Right ventricle myocardium superior (tissue), 1 donor: ENCODE measurements around the gene GNAT1. TPM values are rescaled to one million over a fixed set of nuclear protein-coding genes. Genes with fewer than 3 reads are reported as not detected.

Experiments used
- ATAC-seq: fragments of 200-7000 bp; cut with Tn5 transposase; one replicate; pipeline ENCODE4 v1.9.1; 2020; ENCODE audit warnings: mild to moderate bottlenecking; ENCODE audit not compliant: poor library complexity
- DNase-seq: peaks from one replicate; pipeline ENCODE4 v3.0.0-alpha.2; 2020
- intact Hi-C: fragments of 100-400 bp; cut with DNase I; formaldehyde crosslinking; loops from one replicate; pipeline ENCODE4 v1.11.2; 2022
- total RNA-seq: library from RNA; stranded (reverse); fragmentation: NEBNext Ultra II Directional; extraction: Animal tissue kit (Norgen Biotek cat#: 25700); gene quantifications from one replicate; pipeline ENCODE4 v1.2.1, GENCODE V29; 2021
- donor health status: DM: no; HTN: yes; CAD: no; lungs with severe emphysema.

Gene GNAT1
- total RNA-seq, 1 donor from 2014 or later = not detected

DNA sequence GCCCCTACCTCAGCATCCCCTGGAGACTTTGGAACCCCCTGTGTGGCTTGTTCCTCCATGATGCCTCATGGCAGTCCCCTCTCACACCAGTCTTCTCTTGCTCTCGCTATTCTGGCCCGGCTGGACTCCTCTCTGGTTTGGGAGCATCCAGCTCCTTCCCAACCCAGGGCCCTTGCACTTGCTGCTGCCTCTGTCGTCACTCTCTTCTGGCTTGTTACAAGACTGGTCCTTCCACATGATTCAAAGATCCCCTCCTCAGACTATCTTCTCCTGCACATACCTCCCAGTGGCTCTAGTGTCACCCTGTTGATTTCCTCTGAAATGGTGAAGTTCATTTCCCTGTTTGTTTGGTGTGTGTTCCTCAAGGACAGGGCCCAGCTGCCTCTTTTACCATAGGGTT, 38.1 kb downstream of the GNAT1 start:
- intact Hi-C loops = no loop called here

DNA sequence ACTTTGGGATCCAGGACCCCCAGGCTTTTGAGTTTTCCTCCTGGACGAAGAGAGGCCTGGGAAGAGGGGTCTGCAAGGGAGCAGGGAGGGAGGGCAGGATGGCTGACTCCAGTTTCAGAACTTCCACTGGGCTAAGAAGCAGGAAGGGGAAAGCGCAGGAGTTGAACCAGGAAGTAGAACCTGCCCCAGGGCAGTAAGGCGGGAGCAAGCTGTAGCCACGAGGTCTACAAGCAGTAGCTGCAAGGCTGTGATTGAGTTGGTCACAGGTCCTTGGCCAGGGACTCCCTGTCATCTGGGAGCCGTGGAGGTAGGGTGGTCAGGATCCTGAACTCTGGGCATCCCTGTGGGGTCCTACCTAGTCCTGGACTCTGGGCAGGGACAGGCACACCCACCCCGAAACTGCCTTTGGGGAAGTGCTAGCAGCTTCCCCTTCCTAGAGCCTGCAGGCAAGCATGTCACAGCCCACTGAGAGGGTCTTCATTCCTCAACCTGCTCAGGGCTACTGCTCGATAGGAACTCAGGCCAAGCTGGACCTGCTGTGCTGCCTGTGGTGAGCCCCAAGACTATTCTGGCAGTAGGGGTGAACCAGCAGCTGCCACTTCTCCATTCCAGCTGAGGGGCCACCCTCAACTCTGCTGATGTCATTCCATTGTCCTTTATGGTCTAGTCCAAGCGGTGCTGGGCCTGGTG, 38.8 kb downstream of the GNAT1 start:
- no peak for ATAC-seq
- intact Hi-C loops = loop anchor here (2.0 kb wide), 1 partner anchor 41 kb away; no protein-coding TSS in a partner anchor
- no peak for DNase-seq

More for the DNA sequence above, 38.1 kb downstream of the GNAT1 start:
- ATAC-seq (no peak), DNase-seq (no peak)

DNA sequence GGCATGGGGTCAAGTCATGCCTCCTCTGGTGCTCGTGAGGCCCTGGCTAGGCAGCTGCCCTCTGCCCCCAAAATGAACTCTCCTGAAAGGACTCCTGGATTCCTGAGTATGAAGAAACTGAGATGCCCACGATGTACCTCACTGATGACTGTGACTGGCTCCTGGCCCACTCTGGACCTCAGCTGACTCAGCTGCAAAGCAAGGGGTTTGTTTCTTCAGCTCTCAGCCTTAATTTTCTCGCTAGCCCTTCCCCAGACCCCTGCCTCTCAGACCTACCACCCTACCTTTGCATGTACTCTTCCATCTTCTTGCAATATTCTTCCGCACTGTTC, 39.4 kb downstream of the GNAT1 start:
- intact Hi-C loops = loop anchor here (2.0 kb wide), 1 partner anchor 40 kb away; no protein-coding TSS in a partner anchor
- no peak for ATAC-seq

DNA sequence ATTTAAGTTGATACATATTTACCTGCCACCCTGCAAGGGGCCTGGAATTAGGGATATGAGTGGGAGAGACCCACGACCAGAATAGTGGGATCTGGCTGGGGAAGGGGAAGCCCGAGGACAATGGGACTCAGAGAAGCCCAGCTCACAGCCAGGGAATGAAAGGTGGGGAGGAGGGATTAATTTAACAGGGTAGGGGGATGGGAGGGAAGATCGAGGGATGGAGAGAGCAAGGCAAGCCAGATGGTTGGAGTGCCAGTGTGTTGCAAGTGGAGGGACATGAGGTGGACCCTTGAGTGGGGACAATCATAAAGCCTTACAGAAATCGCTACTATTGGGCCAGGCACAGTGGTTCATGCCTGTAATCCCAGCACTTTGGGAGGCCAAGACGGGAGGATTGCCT, 40.2 kb downstream of the GNAT1 start:
- ATAC-seq = no peak
- intact Hi-C loops = loop anchor here (2.0 kb wide), 1 partner anchor 39 kb away; no protein-coding TSS in a partner anchor
- no peak for DNase-seq

More for the DNA sequence above, 39.4 kb downstream of the GNAT1 start:
- DNase-seq = no peak

DNA sequence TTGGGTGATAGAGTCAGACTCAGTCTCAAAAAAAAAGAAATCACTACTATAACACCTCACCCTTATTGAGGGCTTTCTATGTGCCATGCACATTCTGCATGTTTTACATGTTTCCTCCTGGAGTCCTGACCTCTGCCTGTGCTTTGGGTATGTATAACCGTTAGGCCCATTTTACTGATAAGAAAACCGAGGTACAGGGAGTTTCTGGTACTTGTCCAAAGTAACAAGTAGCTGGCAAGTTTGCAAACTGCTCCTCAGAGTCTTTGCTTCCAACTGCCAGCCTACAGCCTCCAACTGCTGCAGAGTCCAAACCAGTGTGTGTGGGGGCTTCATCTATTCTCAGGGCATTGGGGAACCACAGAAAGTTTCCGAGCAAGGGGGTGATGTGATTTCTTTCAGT, 40.9 kb downstream of the GNAT1 start:
- ATAC-seq = no peak
- DNase-seq = no peak
- intact Hi-C loops = no loop called here

DNA sequence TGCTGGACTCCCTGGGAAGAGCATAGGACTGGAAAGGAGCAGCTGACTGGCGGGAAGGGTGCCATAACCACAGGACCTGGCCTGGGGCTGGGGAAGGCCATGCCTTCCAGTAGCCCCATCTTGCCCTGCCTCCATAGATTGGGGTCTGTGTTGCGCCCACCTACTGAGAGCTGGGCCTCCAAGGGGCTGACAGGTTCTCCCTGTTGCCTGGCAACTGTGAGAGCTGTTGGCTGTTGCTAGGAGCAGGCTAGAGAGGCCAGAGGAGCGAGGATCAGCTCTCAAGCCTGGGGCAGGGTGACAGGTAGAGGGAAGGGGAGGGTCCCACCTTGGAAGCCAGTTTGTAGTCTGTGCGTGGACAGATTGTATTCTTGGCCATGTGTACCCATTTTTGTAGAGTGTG, 41.8 kb downstream of the GNAT1 start:
- no peak for ATAC-seq
- no peak for DNase-seq
- intact Hi-C loops = no loop called here

DNA sequence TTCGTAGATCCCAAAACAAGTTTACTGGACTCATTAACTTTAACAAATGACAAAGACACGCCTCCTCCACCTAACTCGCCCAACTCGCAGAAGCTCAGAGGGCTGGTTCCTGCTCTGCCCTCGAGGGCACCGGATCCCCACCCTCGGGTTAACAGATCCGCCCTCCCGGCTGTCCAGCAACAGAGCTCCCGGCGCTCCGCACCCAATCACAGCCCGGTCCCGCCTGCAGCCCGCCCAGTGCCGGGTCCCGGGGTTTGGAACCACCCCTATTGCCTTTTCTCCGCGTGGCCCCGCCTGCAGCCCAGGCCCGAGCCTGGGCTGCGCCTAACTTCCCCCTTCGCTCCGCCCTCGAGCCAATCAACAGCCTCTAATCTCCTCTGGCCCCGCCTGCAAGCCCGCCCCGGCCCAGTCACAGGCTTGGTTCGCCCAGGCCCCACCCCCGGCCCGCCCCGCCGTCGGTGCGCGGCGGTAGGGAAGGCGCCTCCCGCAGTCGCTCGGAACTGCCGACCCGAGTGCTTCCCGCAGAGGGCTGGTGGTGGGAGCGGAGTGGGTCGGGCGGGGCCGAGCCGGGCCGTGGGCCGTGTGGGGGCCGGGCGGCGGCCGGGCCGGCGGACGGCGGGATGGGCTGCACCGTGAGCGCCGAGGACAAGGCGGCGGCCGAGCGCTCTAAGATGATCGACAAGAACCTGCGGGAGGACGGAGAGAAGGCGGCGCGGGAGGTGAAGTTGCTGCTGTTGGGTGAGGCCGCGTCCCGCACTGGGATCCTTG, 44.5 kb downstream of the GNAT1 start, which contains the start of gene GNAI2:
Gene GNAI2 (plus strand): TSS at position 489 of the 768 bp plus-strand sequence. CDS start 132 bp downstream, at position 621.
- intact Hi-C loops = no loop called here
- ATAC-seq = peak; percentile 90
- peak; percentile 99 for DNase-seq

DNA sequence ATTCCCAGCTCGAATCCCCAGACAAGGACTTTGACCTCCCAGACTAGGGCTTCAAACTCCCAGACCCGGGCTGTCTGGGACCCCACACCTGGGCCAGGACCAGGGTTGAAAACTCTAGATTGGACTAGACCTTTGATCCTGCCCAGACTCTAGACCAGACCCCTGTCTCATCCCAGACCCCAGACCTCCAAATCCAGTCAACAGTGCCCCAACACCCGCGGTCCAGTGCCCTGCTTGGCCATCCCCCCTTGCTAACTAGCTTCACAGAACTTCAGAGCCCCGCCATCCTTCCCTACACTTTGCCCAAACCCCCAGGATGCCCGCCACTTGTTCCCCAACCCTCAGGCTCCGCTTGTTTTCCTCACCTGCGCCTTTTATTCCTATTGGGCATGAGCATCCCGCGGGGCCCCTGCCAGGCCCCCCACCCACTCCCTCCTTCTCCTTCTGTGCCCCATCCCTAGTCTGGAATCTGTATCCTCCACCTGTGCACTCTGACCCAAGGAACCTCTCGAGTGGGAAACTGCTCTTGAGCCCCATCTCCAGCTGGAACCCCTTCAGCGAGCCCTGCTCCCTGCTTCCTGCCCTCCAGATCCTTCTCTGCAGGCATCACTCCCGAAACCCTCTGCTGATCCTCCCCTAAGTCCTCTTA, 45.2 kb downstream of the GNAT1 start:
- no peak for DNase-seq
- intact Hi-C loops = no loop called here
- ATAC-seq = no peak

DNA sequence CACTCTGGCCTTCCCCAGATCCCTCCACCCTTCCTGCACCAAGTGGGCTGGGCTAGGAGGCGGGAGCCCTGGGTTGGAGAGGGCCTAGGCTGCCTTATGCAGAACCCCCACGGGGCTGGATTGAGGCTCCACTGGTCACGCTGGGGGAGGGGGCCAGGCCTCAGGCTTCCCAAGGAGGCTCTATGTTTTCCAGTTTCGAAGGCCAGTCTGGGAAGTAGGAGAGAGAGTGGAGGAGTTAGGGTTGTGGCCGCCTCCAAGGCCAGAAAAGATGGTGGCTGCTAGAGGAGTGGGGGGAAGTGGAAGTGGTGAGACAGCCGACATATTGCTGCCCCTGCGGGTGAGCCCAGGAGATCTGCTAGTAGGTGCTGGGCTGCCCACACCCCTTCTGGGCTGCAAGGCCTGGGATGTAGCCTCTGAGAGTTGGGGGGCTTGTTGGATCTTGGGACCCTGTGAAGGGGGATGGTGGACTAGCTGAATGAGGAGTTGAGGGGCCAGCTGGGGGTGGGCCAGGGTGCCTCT, 45.8 kb downstream of the GNAT1 start:
- ATAC-seq (no peak), DNase-seq (peak; percentile 74)
- intact Hi-C loops = no loop called here

DNA sequence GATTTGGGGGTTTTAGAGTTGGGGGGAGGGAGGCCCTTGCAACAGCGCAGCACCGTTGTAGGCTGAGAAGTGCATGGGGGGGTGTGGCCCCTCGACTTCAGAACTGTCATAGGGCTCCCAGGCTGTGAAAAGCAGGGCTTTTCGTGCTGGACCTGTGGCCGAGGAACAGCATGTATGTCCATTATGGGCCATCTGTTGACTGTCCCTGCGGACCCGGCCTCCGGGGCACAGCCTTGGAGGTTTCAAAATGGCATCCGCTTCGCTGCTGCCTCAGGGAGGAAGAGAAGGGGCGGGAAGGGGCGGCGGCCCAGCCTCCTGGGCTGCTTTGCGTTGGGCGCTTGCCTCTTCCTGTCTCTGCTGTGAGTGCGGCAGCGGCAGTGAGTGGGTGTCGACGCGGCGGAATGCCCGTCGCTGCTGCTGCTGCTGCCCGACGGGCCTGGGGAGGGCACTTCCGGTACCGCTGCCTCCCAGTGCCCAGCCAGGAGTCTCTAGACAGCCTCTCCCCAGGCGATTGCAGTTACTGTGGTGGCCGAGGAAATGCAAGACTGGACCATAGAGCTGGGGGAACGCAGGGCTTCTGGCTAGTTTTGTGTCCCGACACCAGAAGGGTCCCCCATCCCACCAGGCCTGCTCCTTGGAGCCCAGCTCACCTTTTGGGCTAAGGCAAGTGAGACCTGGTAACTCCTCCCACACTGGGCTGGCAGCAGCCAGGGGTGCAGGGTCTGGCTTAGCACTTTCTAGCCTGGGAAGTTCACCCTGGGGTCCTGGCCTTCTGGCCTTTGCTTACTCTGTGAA, 46.5 kb downstream of the GNAT1 start:
- intact Hi-C loops = no loop called here
- DNase-seq (peak; percentile 95), ATAC-seq (peak; percentile 56)

DNA sequence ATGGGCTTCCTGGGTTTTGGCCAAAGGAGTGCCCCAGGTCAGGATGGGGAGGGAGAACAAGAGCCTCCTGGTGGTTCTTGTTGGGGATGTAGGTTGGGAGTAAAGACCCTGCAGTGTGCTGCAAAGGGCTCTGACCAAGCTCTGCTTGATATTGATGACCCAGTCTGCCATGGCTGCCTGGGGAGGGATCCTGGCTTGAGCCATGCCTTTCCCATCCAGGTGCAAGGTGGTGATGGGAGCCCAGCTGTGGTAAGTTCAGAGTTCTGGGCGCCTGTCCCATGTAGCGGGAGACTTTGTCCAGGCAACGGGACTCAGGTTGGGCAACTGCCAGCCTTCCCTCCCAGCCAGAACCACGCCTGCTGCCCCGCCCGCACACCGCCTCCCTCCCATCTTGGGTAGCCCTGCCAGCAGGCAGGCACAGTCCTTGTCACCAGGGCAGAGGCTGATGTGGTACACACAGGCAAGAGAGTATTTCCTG, 47.2 kb downstream of the GNAT1 start:
- peak; percentile 93 for DNase-seq
- ATAC-seq = peak; percentile 53
- intact Hi-C loops = no loop called here

DNA sequence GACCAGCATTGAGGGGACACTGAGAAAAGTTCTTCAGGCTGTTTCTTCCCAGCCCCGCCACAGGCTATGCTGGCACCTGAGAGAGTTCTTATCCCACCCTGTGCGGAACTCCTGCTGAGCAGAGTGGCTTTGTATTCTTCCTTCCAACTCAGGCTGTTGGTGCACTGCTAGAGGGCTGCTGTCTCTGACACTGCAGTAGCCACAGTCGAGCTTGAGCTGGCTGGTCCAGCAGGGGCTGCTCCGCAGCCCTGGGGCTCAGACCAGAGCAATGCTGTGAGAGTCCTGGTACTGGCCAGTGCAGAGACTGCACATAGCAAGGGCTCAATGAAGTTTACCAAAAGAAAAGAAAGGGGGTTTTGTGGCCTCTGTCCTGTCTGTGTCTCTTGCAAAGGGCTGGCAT, 48.2 kb downstream of the GNAT1 start:
- DNase-seq = no peak
- ATAC-seq = no peak
- intact Hi-C loops = no loop called here

DNA sequence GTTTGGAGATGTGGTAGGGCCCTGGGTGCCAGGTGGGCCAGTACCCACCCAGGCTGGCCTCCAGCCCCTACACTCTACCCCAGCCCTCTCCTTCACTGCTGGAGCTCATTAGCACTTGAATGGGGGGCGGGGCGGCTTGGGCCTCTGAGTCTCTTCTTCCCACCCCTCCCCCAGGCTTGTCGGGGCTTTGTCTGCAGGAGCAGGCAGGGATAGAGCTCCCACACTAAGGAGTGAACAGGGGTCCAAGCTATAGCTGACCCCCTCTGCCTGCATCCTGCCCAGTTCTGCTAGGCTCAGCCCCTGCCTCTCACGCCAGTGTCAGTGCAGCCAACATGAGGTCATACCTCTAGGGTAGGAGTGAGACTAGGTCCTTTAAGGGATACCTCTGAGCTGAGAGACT, 49.8 kb downstream of the GNAT1 start:
- ATAC-seq (no peak), DNase-seq (no peak)
- intact Hi-C loops = no loop called here

DNA sequence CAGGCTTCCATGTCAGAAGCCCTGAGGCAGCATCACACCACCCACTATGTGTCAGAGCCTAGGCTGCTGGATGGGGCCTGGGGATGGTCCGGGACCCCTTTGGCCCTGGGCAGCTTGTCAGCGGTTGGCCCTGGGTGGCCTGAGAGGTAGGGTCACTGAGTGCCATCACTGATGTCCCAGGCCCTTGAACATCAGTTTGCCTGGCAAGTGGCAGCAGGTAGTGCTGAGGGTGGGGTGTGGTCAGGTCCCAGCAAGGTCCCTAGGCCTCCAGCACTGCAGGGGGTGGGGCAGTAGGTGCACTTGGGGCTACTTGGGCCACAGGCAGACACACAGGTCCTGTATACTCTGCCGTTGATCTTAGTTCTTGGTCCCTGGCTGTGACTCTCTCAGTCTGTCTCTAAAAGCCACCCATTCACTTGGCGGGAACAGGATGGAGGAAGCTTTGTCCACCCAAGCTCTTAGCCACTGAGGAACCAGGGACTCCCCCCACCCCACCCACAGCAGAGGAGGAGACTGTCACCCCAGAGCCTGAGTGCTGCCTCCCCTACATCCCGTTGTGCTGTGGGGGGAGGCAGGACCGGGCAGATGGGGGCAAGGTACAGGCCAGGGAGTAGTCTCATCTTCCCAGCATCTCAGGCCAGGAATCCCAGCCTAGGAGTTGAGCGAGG, 50.4 kb downstream of the GNAT1 start:
- intact Hi-C loops = no loop called here

DNA sequence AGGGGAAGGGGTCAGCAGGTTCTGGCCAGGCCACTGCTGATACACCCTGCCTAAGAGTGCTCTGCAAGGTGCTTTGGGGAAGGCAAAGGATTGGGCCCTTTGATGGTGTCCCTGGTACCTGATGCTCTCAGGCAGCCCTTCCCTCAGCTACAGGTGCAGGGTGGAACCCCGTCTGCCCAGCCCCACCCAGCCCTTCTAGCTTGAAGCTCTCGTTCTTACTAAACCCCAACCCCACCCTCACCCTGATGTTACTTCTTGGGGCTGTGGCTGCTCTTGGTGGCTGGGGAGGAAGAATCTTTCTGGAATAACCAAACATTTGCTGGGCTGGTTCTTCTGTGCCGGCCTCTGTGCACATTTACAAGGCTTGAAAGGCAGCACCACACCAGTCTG, 51.0 kb downstream of the GNAT1 start:
- ATAC-seq = no peak
- intact Hi-C loops = no loop called here

More for the DNA sequence above, 50.4 kb downstream of the GNAT1 start:
- no peak for DNase-seq
- no peak for ATAC-seq

DNA sequence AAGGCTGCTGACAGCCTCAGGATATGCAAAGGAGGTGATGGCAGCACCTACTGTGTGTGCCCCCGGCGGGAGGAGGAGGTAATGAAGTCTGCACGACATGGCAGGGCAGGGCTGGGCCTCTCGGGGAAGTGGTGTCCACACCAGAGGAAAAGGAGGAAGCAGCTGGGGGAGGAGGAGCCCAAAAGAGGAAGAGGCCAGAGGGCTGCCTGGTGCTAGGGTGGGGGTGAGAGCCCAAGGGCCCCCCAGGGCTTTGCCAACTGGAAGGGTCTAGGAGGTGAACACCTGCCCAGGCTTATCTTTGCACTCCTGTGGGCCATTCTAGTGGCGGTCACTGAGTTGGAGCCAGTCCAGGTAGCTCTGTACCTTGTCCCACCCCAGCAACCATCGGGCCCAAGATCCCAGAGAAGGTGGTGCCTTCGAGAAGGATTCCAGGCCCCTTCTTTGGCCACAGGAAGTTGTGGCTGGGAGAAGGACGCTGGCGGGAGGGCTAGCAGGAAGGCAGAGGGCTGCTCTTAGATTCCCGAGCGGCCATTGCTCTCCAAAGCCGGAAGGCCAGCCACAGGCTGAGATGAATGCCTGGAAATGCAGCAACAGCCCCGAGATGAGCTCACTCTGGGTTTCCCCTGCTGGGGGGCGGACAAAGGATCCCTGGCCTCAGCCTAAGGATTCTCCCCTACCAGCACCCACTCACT, 51.6 kb downstream of the GNAT1 start:
- intact Hi-C loops = no loop called here
- peak; percentile 24 for ATAC-seq
- peak; percentile 87 for DNase-seq

More for the DNA sequence above, 51.0 kb downstream of the GNAT1 start:
- no peak for DNase-seq

DNA sequence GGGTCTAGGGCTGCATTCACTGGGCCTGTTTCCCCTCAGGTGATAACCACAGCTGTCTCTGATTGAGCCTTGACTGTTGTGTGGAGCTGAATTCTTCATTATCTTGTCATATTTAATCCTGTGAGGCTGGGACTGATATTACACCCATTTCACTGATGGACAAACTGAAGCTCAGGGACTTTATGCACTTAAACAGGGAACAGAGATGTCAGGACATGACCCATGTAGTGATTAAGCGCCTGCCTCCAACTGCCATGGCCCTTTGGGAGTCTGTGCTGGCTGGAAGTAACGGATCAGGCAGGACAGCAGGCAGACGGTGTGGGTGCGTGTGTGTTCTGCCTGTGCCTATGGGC, 52.1 kb downstream of the GNAT1 start:
- intact Hi-C loops = no loop called here
- no peak for DNase-seq
- ATAC-seq = no peak
